GM21360 (cell line): ENCODE results near the gene CPNE7.

Source experiments
- ATAC-seq: cut with Tn5 transposase; IDR thresholded peaks from one replicate; pipeline ENCODE4 v1.9.1; 2021; ENCODE audit warnings: mild to moderate bottlenecking, moderate library complexity; ENCODE audit not compliant: unreplicated experiment

CPNE7 gene

GRCh38 chr16:89549007-89549700 is 26.4 kb upstream of the CPNE7 start:
- no peak for ATAC-seq

- no peak for ATAC-seq
These were observed 25.0 kb upstream of the CPNE7 start for GRCh38 chr16:89550421-89551007.

- no peak for ATAC-seq
These were observed 23.2 kb upstream of the CPNE7 start for GRCh38 chr16:89552329-89552728.

- no peak for ATAC-seq
These were observed 22.6 kb upstream of the CPNE7 start for GRCh38 chr16:89552913-89553312.

GRCh38 chr16:89553733-89554132 is 21.8 kb upstream of the CPNE7 start:
- ATAC-seq: no peak

GRCh38 chr16:89554343-89554742 is 21.2 kb upstream of the CPNE7 start:
- ATAC-seq: no peak

- no peak for ATAC-seq
These were observed 20.3 kb upstream of the CPNE7 start for GRCh38 chr16:89555265-89555664.

GRCh38 chr16:89555780-89556179 is 19.8 kb upstream of the CPNE7 start:
- no peak for ATAC-seq

- ATAC-seq: no peak
These were observed 18.5 kb upstream of the CPNE7 start for GRCh38 chr16:89556750-89557689.

- ATAC-seq: no peak
These were observed 17.7 kb upstream of the CPNE7 start for GRCh38 chr16:89557690-89558490.

DNA sequence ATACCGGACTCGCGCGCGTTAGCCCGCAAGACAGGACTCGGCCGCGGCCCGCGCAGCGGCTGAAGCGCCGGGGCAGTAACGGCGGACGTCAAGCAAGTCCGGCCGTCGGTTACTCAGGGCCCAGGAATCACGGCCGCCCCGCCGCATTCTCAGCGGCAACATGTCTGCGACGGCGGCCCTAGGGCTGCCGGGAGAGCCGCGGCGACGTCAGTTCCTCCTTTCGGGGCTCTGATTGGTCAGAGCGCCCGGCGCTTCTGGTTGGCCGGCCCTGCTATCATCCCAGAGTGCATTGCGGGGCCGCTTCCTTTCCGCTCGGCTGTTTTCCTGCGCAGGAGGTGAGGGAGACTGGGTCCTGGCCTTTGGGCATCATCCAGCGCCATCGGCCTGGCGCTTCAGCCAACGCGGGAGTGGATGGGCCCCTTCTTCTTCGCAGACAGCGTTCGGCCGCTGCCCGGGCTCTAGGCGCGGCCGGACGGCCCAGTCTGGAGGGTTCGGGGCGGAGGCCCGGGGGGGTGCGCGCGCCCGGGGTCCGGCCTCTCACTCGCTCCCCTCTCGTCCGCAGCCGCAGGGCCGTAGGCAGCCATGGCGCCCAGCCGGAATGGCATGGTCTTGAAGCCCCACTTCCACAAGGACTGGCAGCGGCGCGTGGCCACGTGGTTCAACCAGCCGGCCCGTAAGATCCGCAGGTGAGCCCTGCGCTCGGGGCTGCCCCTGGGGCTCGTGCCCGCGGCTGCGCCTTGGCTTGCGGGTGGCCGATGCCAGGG is 15.0 kb upstream of the CPNE7 start, which contains the start of gene RPL13:
Gene RPL13, plus strand, starts transcription at position 305 of the 764 bp plus-strand sequence. Its CDS starts 278 bp downstream, at position 583.
- peak; percentile 69 for ATAC-seq

- ATAC-seq: no peak
These were observed 14.2 kb upstream of the CPNE7 start for GRCh38 chr16:89561142-89561883.

DNA sequence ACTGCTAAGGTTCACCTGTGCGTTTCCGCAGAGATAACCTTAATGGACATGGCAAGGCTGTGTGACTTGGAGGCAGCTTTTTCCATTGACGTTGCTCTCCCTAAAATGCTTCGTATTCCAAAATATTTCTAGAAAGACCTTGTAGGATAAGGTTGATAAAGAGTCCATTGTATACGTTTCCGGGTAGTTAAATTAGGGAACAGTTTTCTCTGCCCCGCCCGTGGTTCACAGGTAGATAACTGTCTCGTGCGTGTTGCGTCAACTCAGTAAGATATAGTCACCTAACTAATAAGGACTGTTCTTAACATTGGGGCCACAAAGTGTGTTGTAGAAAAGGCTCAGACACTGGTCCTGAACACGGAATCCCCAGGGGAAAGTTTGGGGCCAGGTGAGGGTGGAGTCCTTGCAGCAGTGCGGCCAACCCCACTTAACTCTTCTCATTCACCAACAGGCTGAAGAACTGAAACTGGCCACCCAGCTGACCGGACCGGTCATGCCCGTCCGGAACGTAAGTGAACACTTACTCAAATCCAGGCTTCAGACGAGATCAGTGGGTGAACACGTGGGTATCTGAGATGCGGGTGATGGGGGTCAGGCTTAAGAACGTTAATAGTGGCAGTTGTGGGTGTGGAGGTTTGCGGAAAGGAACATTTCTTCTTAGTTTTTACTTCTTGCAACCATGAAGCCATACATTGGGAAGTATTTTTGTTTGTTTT is 13.5 kb upstream of the CPNE7 start:
- no peak for ATAC-seq

DNA sequence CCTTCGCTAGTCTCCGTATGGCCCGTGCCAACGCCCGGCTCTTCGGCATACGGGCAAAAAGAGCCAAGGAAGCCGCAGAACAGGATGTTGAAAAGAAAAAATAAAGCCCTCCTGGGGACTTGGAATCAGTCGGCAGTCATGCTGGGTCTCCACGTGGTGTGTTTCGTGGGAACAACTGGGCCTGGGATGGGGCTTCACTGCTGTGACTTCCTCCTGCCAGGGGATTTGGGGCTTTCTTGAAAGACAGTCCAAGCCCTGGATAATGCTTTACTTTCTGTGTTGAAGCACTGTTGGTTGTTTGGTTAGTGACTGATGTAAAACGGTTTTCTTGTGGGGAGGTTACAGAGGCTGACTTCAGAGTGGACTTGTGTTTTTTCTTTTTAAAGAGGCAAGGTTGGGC is 12.6 kb upstream of the CPNE7 start:
- no peak for ATAC-seq

DNA sequence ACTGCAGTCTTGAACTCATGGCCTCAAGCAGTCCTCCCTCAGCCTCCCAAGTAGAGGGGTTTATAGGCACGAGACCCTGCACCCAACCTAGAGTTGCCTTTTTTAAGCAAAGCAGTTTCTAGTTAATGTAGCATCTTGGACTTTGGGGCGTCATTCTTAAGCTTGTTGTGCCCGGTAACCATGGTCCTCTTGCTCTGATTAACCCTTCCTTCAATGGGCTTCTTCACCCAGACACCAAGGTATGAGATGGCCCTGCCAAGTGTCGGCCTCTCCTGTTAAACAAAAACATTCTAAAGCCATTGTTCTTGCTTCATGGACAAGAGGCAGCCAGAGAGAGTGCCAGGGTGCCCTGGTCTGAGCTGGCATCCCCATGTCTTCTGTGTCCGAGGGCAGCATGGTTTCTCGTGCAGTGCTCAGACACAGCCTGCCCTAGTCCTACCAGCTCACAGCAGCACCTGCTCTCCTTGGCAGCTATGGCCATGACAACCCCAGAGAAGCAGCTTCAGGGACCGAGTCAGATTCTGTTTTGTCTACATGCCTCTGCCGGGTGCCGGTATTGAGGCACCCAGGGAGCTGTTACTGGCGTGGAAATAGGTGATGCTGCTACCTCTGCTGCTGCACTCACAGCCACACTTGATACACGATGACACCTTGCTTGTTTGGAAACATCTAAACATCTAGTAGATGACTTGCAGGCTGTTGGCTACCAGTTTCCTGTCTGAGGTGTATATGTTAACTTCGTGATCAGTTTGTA is 11.7 kb upstream of the CPNE7 start:
- no peak for ATAC-seq

- ATAC-seq: no peak
These were observed 10.9 kb upstream of the CPNE7 start for GRCh38 chr16:89564476-89565255.

GRCh38 chr16:89565256-89565505 is 10.4 kb upstream of the CPNE7 start:
- no peak for ATAC-seq
